ENCODE data around the gene CCDC61.

GRCh38 chr19:46030812-46031550, 35.7 kb downstream of the CCDC61 start:
- TF ChIP-seq TOX (CRISPR knock-in tag; IDR thresholded peaks at IDR 0.05; ENCODE audit: borderline replicate concordance): no peak
- TF ChIP-seq CREB5 (CRISPR knock-in tag; IDR thresholded peaks at IDR 0.05; ENCODE audit: low read depth): no peak
- no peak for TF ChIP-seq PATZ1 (CRISPR knock-in tag; IDR thresholded peaks at IDR 0.05; ENCODE audit: borderline replicate concordance)
- TF ChIP-seq RARB (CRISPR knock-in tag; IDR thresholded peaks at IDR 0.05): no peak
- TF ChIP-seq OSR1 (CRISPR knock-in tag; IDR thresholded peaks at IDR 0.05): no peak
- TF ChIP-seq TSHZ2 (CRISPR knock-in tag; IDR thresholded peaks at IDR 0.05): no peak
- no peak for TF ChIP-seq GLIS3 (CRISPR knock-in tag; IDR thresholded peaks at IDR 0.05)
